Esophagus squamous epithelium (tissue), 4 donors: ENCODE results near the gene REG4.

Experiments
- POLR2A ChIP-seq, 4 donors: fragments of 450-650 bp; IDR thresholded peaks; one replicate each; pipeline ENCODE4 v1.6.1; 2017; ENCODE audit warnings: antibody characterized with exemption in 4 of 4, mild to moderate bottlenecking in 4 of 4, moderate library complexity in 3 of 4
- TF ChIP-seq, protein P1 (sequence below), 6 experiments: fragments of 450-650 bp in 4 of 6; fragments of 200-600 bp in 2 of 6; sonication (generic) in 2 of 6; IDR thresholded peaks; one replicate each; pipeline ENCODE4 v1.5.1; 2016 to 2019; ENCODE audit warnings: antibody characterized with exemption in 6 of 6, mild to moderate bottlenecking in 4 of 6, moderate library complexity in 4 of 6

DNA sequence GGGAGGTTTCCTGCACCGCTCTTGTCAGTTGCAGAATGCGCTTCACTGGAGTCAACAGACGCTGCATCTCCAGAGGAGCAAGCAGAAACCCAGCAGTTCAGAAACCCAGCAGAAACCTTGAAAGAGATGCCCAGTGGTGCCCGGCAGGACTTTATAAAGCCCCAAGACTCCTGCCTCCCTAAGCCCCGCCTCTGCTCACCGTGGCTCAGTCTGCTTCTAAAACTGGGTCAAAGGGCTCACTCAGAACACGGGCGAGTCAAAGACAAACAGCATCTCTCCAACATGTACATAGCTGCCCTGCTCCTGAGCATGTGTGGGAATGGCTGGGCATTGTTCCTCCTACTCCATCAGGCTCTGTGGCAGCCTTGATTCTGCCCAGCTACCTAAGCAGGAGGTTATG lies 42.5 kb downstream of the REG4 start, which contains the start of gene HMGCS2:
- TF ChIP-seq, protein P1, sequence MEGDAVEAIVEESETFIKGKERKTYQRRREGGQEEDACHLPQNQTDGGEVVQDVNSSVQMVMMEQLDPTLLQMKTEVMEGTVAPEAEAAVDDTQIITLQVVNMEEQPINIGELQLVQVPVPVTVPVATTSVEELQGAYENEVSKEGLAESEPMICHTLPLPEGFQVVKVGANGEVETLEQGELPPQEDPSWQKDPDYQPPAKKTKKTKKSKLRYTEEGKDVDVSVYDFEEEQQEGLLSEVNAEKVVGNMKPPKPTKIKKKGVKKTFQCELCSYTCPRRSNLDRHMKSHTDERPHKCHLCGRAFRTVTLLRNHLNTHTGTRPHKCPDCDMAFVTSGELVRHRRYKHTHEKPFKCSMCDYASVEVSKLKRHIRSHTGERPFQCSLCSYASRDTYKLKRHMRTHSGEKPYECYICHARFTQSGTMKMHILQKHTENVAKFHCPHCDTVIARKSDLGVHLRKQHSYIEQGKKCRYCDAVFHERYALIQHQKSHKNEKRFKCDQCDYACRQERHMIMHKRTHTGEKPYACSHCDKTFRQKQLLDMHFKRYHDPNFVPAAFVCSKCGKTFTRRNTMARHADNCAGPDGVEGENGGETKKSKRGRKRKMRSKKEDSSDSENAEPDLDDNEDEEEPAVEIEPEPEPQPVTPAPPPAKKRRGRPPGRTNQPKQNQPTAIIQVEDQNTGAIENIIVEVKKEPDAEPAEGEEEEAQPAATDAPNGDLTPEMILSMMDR (IDR thresholded peaks at IDR 0.05): no peak
- TF ChIP-seq POLR2A (IDR thresholded peaks at IDR 0.05): no peak
